ENCODE data around the gene FBXO7. TPM values are rescaled to one million over a fixed set of nuclear protein-coding genes. Genes with fewer than 3 reads are reported as not detected.

FBXO7 gene
- total RNA-seq, 1 experiment from 2014 or later = 47.8 TPM

DNA sequence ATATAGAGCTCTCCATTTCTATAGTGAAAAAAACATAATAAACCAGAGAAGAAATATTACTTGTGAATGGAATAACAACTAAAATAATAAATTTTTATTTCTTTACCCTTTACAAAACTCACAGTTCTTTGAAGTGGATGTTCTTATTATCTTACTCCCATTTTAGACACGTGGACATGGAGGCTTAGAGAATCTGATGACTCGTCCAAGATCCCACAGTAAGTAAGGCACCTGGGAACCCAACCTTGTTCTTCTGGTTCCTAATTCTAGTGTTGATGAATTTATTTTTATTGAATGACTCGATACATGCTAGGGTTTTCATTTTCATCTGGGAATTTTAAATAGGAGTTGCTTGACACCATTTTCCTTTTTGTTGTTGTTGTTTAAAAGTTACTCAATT, 12.2 kb upstream of the FBXO7 start:
- Histone ChIP-seq H3K27ac (ENCODE audit: insufficient read length, low read depth, low read length) (no peak overlapping the region), H3K4me2 (ENCODE audit: insufficient read depth, insufficient read length, low read length) (no peak overlapping the region), H3T11ph (ENCODE audit: low read length) (no peak overlapping the region), H3K79me2 (ENCODE audit: insufficient read depth, low read length) (no peaks in the 10 kb centered on the region), H2BK12ac (ENCODE audit: insufficient read length, low read depth, low read length) (no peak overlapping the region), H3K4ac (ENCODE audit: low read depth, low read length) (no peak overlapping the region), H3K56ac (ENCODE audit: insufficient read length, low read depth, low read length) (no peak overlapping the region), H3K23ac (ENCODE audit: insufficient read length, low read depth, low read length) (no peak overlapping the region), H3K18ac (ENCODE audit: insufficient read length, low read depth, low read length) (no peak overlapping the region), H2BK20ac (ENCODE audit: low read depth, low read length, poor library complexity, severe bottlenecking) (no peak overlapping the region), H4K91ac (ENCODE audit: insufficient read length, low read depth, low read length) (no peak overlapping the region), H2AFZ (ENCODE audit: low read length) (no peak overlapping the region), H4K8ac (replicated peaks; ENCODE audit: insufficient read length, low read depth, low read length) (no peak overlapping the region), H4K20me1 (ENCODE audit: control insufficient read depth, insufficient read depth, insufficient read length) (no peaks in the 10 kb centered on the region), H3K23me2 (ENCODE audit: insufficient read length, low read depth, low read length, poor library complexity, severe bottlenecking) (no peaks in the 10 kb centered on the region), H2BK120ac (ENCODE audit: low read depth, low read length, poor library complexity, severe bottlenecking) (no peak overlapping the region), H3K4me1 (ENCODE audit: insufficient read depth, low read length) (no peaks in the 10 kb centered on the region), H3K9ac (ENCODE audit: extremely low read depth, insufficient read length, low read length) (no peak overlapping the region), H3K9me3 (ENCODE audit: control insufficient read depth, low read depth, low read length) (no peaks in the 10 kb centered on the region), H3K27me3 (ENCODE audit: insufficient read depth, low read length) (no peaks in the 10 kb centered on the region; the same call in 1 of the 2 replicates), H3K79me1 (ENCODE audit: insufficient read depth, low read depth, low read length, poor library complexity, severe bottlenecking) (no peaks in the 10 kb centered on the region), H4K5ac (ENCODE audit: insufficient read length, low read depth, low read length) (no peak overlapping the region), H3K14ac (ENCODE audit: insufficient read depth, low read length) (no peak overlapping the region), H2BK15ac (ENCODE audit: low read depth, low read length) (no peak overlapping the region), H2AK5ac (ENCODE audit: insufficient read length, low read length) (no peak overlapping the region), H2BK5ac (ENCODE audit: insufficient read length, low read length) (no peak overlapping the region)
- H3K9me3 Mint-ChIP-seq = no peaks in the 10 kb centered on the region
- peaks cover 94% of the 10 kb centered on the region for H3K27me3 Mint-ChIP-seq (ENCODE audit: low read depth)
- no peaks in the 10 kb centered on the region for H3K36me3 Mint-ChIP-seq (ENCODE audit: insufficient read depth in 1 of 3, low read depth in 3 of 3)
- no peak for DNase-seq
- TF ChIP-seq, protein P1, sequence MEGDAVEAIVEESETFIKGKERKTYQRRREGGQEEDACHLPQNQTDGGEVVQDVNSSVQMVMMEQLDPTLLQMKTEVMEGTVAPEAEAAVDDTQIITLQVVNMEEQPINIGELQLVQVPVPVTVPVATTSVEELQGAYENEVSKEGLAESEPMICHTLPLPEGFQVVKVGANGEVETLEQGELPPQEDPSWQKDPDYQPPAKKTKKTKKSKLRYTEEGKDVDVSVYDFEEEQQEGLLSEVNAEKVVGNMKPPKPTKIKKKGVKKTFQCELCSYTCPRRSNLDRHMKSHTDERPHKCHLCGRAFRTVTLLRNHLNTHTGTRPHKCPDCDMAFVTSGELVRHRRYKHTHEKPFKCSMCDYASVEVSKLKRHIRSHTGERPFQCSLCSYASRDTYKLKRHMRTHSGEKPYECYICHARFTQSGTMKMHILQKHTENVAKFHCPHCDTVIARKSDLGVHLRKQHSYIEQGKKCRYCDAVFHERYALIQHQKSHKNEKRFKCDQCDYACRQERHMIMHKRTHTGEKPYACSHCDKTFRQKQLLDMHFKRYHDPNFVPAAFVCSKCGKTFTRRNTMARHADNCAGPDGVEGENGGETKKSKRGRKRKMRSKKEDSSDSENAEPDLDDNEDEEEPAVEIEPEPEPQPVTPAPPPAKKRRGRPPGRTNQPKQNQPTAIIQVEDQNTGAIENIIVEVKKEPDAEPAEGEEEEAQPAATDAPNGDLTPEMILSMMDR (conservative IDR thresholded peaks at IDR 0.05) = no peak
- H3K4me3 Mint-ChIP-seq = no peak overlapping the region
- no CpG with 5 or more reads among the region's 3 CpGs for WGBS (ENCODE audit: extremely low coverage, insufficient read length, low lambda C conversion rate)
- no peaks in the 10 kb centered on the region; a peak in 1 of 4 replicates for H3K4me1 Mint-ChIP-seq
- no peak overlapping the region for H3K27ac Mint-ChIP-seq

All from H9 (cell line).